H9 (cell line): ENCODE measurements around the gene DTNBP1. TPM values are rescaled to one million over a fixed set of nuclear protein-coding genes. Genes with fewer than 3 reads are reported as not detected.
A peak's percentile ranks its signal among the peaks of the same experiment; 100 is the strongest.

Experiments used
- DNase-seq: peaks from one replicate; pipeline ENCODE4 v3.0.0-alpha.2; 2017
- H2AFZ ChIP-seq: one replicate; pipeline ENCODE4 v1.6.1; 2013; ENCODE audit warnings: mild to moderate bottlenecking, low read length, control low read depth, moderate library complexity
- H2AK5ac ChIP-seq: 2 replicates; pipeline ENCODE4 v1.6.1; 2013; ENCODE audit warnings: low read length, control low read depth, mixed read lengths; ENCODE audit not compliant: insufficient read length
- H2BK120ac ChIP-seq: one replicate; pipeline ENCODE4 v1.6.1; 2013; ENCODE audit warnings: low read depth, mild to moderate bottlenecking, low read length, control low read depth, inconsistent platforms; ENCODE audit not compliant: poor library complexity, severe bottlenecking
- H2BK12ac ChIP-seq: 2 replicates; pipeline ENCODE4 v1.6.1; 2013; ENCODE audit warnings: low read length, control low read depth, mixed read lengths, low read depth; ENCODE audit not compliant: insufficient read length
- H2BK15ac ChIP-seq: 2 replicates; pipeline ENCODE4 v1.6.1; 2013; ENCODE audit warnings: low read depth, low read length, control low read depth
- H2BK20ac ChIP-seq: one replicate; pipeline ENCODE4 v1.6.1; 2013; ENCODE audit warnings: low read depth, mild to moderate bottlenecking, low read length, control low read depth, inconsistent platforms; ENCODE audit not compliant: poor library complexity, severe bottlenecking
- H2BK5ac ChIP-seq: 2 replicates; pipeline ENCODE4 v1.6.1; 2013; ENCODE audit warnings: low read length, control low read depth, mixed read lengths; ENCODE audit not compliant: insufficient read length
- H3K14ac ChIP-seq: 2 replicates; pipeline ENCODE4 v1.6.1; 2013; ENCODE audit warnings: low read length, control low read depth; ENCODE audit not compliant: insufficient read depth
- H3K18ac ChIP-seq: 2 replicates; pipeline ENCODE4 v1.6.1; 2013; ENCODE audit warnings: low read depth, mild to moderate bottlenecking, mixed read lengths, low read length, control low read depth; ENCODE audit not compliant: insufficient read length
- H3K23ac ChIP-seq: 2 replicates; pipeline ENCODE4 v1.6.1; 2013; ENCODE audit warnings: low read length, control low read depth, mixed read lengths, low read depth; ENCODE audit not compliant: insufficient read length
- H3K23me2 ChIP-seq: 2 replicates; pipeline ENCODE4 v1.6.1; 2013; ENCODE audit warnings: low read depth, mild to moderate bottlenecking, mixed read lengths, low read length, control low read depth; ENCODE audit not compliant: insufficient read length, poor library complexity, severe bottlenecking
- H3K27ac ChIP-seq: 2 replicates; pipeline ENCODE4 v1.5.1; 2013; ENCODE audit warnings: low read length, control low read depth, mixed read lengths, low read depth; ENCODE audit not compliant: insufficient read length
- H3K27me3 ChIP-seq: 2 replicates; pipeline ENCODE4 v1.6.1; 2013; ENCODE audit warnings: low read length, control low read depth, inconsistent platforms; ENCODE audit not compliant: insufficient read depth
- H3K4ac ChIP-seq: 2 replicates; pipeline ENCODE4 v1.6.1; 2013; ENCODE audit warnings: low read depth, mild to moderate bottlenecking, control low read depth, inconsistent platforms, low read length, moderate library complexity
- H3K4me1 ChIP-seq: 2 replicates; pipeline ENCODE4 v1.6.1; 2013; ENCODE audit warnings: low read length, control low read depth, inconsistent platforms; ENCODE audit not compliant: insufficient read depth
- H3K4me2 ChIP-seq: 2 replicates; pipeline ENCODE4 v1.6.1; 2013; ENCODE audit warnings: low read length, control low read depth, mixed read lengths; ENCODE audit not compliant: insufficient read length, insufficient read depth
- H3K56ac ChIP-seq: 2 replicates; pipeline ENCODE4 v1.6.1; 2013; ENCODE audit warnings: low read depth, mild to moderate bottlenecking, mixed read lengths, low read length, control low read depth; ENCODE audit not compliant: insufficient read length
- H3K79me1 ChIP-seq: 2 replicates; pipeline ENCODE4 v1.6.1; 2013; ENCODE audit warnings: low read depth, mild to moderate bottlenecking, moderate library complexity, low read length, control low read depth, inconsistent platforms; ENCODE audit not compliant: insufficient read depth, poor library complexity, severe bottlenecking
- H3K79me2 ChIP-seq: 2 replicates; pipeline ENCODE4 v1.6.1; 2013; ENCODE audit warnings: low read length, control low read depth, inconsistent platforms; ENCODE audit not compliant: insufficient read depth
- H3K9ac ChIP-seq: 2 replicates; pipeline ENCODE4 v1.6.1; 2013; ENCODE audit warnings: low read length, control low read depth, mixed read lengths; ENCODE audit not compliant: insufficient read length; ENCODE audit errors: extremely low read depth
- H3K9me3 ChIP-seq: one replicate; pipeline ENCODE4 v1.6.1; 2013; ENCODE audit warnings: low read depth, low read length, inconsistent platforms; ENCODE audit not compliant: control insufficient read depth
- H3T11ph ChIP-seq: one replicate; pipeline ENCODE4 v1.6.1; 2013; ENCODE audit warnings: mild to moderate bottlenecking, low read length, control low read depth, inconsistent platforms
- H4K20me1 ChIP-seq: one replicate; pipeline ENCODE4 v1.6.1; 2013; ENCODE audit not compliant: control insufficient read depth, insufficient read length, insufficient read depth
- H4K5ac ChIP-seq: 2 replicates; pipeline ENCODE4 v1.6.1; 2013; ENCODE audit warnings: low read depth, mild to moderate bottlenecking, mixed read lengths, low read length, control low read depth; ENCODE audit not compliant: insufficient read length
- H4K8ac ChIP-seq: replicated peaks from 2 replicates; pipeline ENCODE4 v1.6.1; 2013; ENCODE audit warnings: low read length, control low read depth, mixed read lengths, low read depth; ENCODE audit not compliant: insufficient read length
- H4K91ac ChIP-seq: 2 replicates; pipeline ENCODE4 v1.6.1; 2013; ENCODE audit warnings: low read depth, mild to moderate bottlenecking, moderate library complexity, mixed read lengths, low read length, control low read depth; ENCODE audit not compliant: insufficient read length
- H3K27ac Mint-ChIP-seq, 3 experiments: 2 replicates in 2 of 3; 3 replicates in 1 of 3; pipeline ENCODE4 v1.8.0; 2020 to 2021; ENCODE audit warnings: mixed read lengths in 3 of 3, mild to moderate bottlenecking in 1 of 3, moderate library complexity in 1 of 3
- H3K27me3 Mint-ChIP-seq: 2 replicates; pipeline ENCODE4 v1.8.0; 2021; ENCODE audit warnings: low read depth, mild to moderate bottlenecking, moderate library complexity, mixed read lengths
- H3K36me3 Mint-ChIP-seq, 3 experiments: 2 replicates in 2 of 3; 3 replicates in 1 of 3; pipeline ENCODE4 v1.8.0; 2020 to 2021; ENCODE audit warnings: low read depth in 3 of 3, mixed read lengths in 3 of 3; ENCODE audit not compliant: insufficient read depth in 1 of 3
- H3K4me1 Mint-ChIP-seq, 2 experiments: 2 replicates each; pipeline ENCODE4 v1.8.0; 2020; ENCODE audit warnings: mixed read lengths in 2 of 2
- H3K4me3 Mint-ChIP-seq, 2 experiments: 2 replicates in 1 of 2; 3 replicates in 1 of 2; pipeline ENCODE4 v1.8.0; 2020 to 2021; ENCODE audit warnings: mild to moderate bottlenecking in 2 of 2, mixed read lengths in 2 of 2, moderate library complexity in 1 of 2
- H3K9me3 Mint-ChIP-seq, 2 experiments: 2 replicates in 1 of 2; 3 replicates in 1 of 2; pipeline ENCODE4 v1.8.0; 2020; ENCODE audit warnings: mild to moderate bottlenecking in 2 of 2, mixed read lengths in 2 of 2, moderate library complexity in 1 of 2
- WGBS: extraction: QIAGEN DNeasy Blood & Tissue Kit; methylation state at CpG from one replicate; pipeline ENCODE4 v1.1.7; 2013; ENCODE audit warnings: missing lambda C conversion rate, low lambda C conversion rate, mixed read lengths; ENCODE audit not compliant: insufficient read length; ENCODE audit errors: extremely low coverage; 5-methylcytosine and 5-hydroxymethylcytosine counted together
- total RNA-seq: library from RNA; stranded (reverse); gene quantifications from 2 replicates; pipeline ENCODE4 v1.2.1, GENCODE V29; 2021
- TF ChIP-seq, protein P1 (sequence below): fragments of 200-600 bp; sonication (generic); conservative IDR thresholded peaks from 3 replicates; pipeline ENCODE4 v1.8.0; 2021; ENCODE audit warnings: antibody characterized with exemption, mild to moderate bottlenecking

The DTNBP1 gene
- total RNA-seq, 1 experiment from 2014 or later = 12.9 TPM

DNA sequence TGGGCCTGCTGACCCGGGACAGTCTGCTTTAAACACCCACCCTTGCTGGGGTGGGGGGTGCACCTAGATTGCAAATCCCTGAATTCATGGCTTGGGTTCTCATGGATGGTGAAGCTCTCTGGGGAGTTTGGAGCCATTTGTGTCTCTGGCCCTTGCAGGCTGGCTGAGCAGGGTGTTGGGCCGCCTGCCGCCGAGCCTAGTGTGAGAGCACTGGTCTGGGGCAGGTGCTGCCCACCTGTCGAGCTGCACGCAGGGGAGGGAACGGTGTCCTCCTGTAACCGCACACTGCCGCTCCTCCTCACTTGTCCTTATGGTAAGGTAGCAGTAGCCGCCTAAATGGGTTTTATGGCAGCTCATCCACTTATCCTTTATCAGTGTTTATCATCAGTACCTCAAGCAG is 143.9 kb downstream of the DTNBP1 start:
- H3K4me1 Mint-ChIP-seq = peaks cover 0 to 6% of the 10 kb centered on the region in 2 experiments; a peak in 1 of 4 replicates
- Histone ChIP-seq H2BK12ac (no peak overlapping the region), H4K91ac (no peak overlapping the region), H2BK5ac (no peak overlapping the region), H3K79me1 (no peaks in the 10 kb centered on the region), H3K4me2 (no peak overlapping the region), H3K79me2 (no peaks in the 10 kb centered on the region), H3K9me3 (no peaks in the 10 kb centered on the region), H2BK120ac (no peak overlapping the region), H3K56ac (no peak overlapping the region), H3K27ac (no peak overlapping the region), H4K5ac (no peak overlapping the region), H3K27me3 (no peaks in the 10 kb centered on the region), H2AFZ (no peak overlapping the region), H4K8ac (no peak overlapping the region), H3K23ac (no peak overlapping the region), H2BK20ac (no peak overlapping the region), H3K18ac (no peak overlapping the region), H2AK5ac (no peak overlapping the region), H3K14ac (no peak overlapping the region), H3K4me1 (no peaks in the 10 kb centered on the region), H3K4ac (no peak overlapping the region), H2BK15ac (no peak overlapping the region), H4K20me1 (no peaks in the 10 kb centered on the region), H3K9ac (no peak overlapping the region), H3T11ph (no peak overlapping the region), H3K23me2 (no peaks in the 10 kb centered on the region)
- peaks cover 81 to 99% (median 97%) of the 10 kb centered on the region in 3 experiments for H3K36me3 Mint-ChIP-seq
- peak overlapping the region in 1 of 3 experiments; percentile 42; a peak in 3 of 7 replicates for H3K27ac Mint-ChIP-seq
- peaks cover 2 to 8% of the 10 kb centered on the region in 2 experiments; a peak in 4 of 5 replicates for H3K9me3 Mint-ChIP-seq
- H3K27me3 Mint-ChIP-seq = peaks cover 8% of the 10 kb centered on the region
- no peak overlapping the region for H3K4me3 Mint-ChIP-seq
- no CpG with 5 or more reads among the region's 10 CpGs for WGBS
- DNase-seq = no peak
- TF ChIP-seq, protein P1, sequence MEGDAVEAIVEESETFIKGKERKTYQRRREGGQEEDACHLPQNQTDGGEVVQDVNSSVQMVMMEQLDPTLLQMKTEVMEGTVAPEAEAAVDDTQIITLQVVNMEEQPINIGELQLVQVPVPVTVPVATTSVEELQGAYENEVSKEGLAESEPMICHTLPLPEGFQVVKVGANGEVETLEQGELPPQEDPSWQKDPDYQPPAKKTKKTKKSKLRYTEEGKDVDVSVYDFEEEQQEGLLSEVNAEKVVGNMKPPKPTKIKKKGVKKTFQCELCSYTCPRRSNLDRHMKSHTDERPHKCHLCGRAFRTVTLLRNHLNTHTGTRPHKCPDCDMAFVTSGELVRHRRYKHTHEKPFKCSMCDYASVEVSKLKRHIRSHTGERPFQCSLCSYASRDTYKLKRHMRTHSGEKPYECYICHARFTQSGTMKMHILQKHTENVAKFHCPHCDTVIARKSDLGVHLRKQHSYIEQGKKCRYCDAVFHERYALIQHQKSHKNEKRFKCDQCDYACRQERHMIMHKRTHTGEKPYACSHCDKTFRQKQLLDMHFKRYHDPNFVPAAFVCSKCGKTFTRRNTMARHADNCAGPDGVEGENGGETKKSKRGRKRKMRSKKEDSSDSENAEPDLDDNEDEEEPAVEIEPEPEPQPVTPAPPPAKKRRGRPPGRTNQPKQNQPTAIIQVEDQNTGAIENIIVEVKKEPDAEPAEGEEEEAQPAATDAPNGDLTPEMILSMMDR = no peak
